Measurements from ENCODE around the gene HIBADH. TPM values are rescaled to one million over a fixed set of nuclear protein-coding genes. Genes with fewer than 3 reads are reported as not detected.

HIBADH gene
- total RNA-seq, 1 experiment from 2014 or later = 23.2 TPM

DNA sequence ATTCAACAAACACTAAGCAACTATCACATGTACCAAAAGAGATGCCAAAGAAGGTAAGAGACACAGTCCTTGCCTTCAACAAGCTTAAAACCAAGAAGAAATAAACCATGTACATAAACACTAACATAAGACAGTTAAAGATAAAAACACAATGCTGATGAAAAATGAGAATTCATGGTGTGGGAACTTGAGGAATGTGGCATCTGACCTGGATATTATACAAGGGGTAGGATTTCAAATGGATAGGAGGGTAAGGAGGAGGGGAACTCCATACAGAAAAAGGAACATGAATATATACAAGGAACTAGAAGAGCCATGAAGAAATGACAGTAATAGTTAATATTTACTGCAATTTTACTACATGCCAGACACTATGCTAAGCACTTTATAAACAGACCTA lies 11.0 kb downstream of the HIBADH start:
- no peaks in the 10 kb centered on the region for H3K9me3 ChIP-seq (ENCODE audit: control insufficient read depth, low read depth, low read length)
- H3K23me2 ChIP-seq (ENCODE audit: insufficient read length, low read depth, low read length, poor library complexity, severe bottlenecking) = no peaks in the 10 kb centered on the region
- H3K9ac ChIP-seq (ENCODE audit: extremely low read depth, insufficient read length, low read length) = no peak overlapping the region
- H2BK12ac ChIP-seq (ENCODE audit: insufficient read length, low read depth, low read length) = no peak overlapping the region
- no peak for TF ChIP-seq CTCF (conservative IDR thresholded peaks at IDR 0.05)
- no peak overlapping the region for H4K8ac ChIP-seq (replicated peaks; ENCODE audit: insufficient read length, low read depth, low read length)
- no peak overlapping the region for H2BK20ac ChIP-seq (ENCODE audit: low read depth, low read length, poor library complexity, severe bottlenecking)
- H3K4me1 ChIP-seq (ENCODE audit: insufficient read depth, low read length) = no peaks in the 10 kb centered on the region
- H3K27me3 ChIP-seq (ENCODE audit: insufficient read depth, low read length) = no peaks in the 10 kb centered on the region
- no peaks in the 10 kb centered on the region for H3K79me2 ChIP-seq (ENCODE audit: insufficient read depth, low read length)
- Mint-ChIP-seq H3K36me3 (ENCODE audit: insufficient read depth in 1 of 3, low read depth in 3 of 3) (peaks cover 2 to 36% (median 6%) of the 10 kb centered on the region in 3 experiments; a peak in 5 of 7 replicates), H3K4me3 (no peak overlapping the region), H3K9me3 (no peaks in the 10 kb centered on the region), H3K27ac (no peak overlapping the region), H3K4me1 (peaks cover 0 to 5% of the 10 kb centered on the region in 2 experiments; a peak in 2 of 4 replicates), H3K27me3 (ENCODE audit: low read depth) (no peaks in the 10 kb centered on the region)
- H3K18ac ChIP-seq (ENCODE audit: insufficient read length, low read depth, low read length) = no peak overlapping the region
- H3K4ac ChIP-seq (ENCODE audit: low read depth, low read length) = no peak overlapping the region
- H3K56ac ChIP-seq (ENCODE audit: insufficient read length, low read depth, low read length) = no peak overlapping the region
- no peak overlapping the region for H3K14ac ChIP-seq (ENCODE audit: insufficient read depth, low read length)
- no peak overlapping the region for H2BK5ac ChIP-seq (ENCODE audit: insufficient read length, low read length)
- no peak overlapping the region for H3K27ac ChIP-seq (ENCODE audit: insufficient read length, low read depth, low read length)
- no peak overlapping the region for H3K23ac ChIP-seq (ENCODE audit: insufficient read length, low read depth, low read length)
- no peak overlapping the region for H2AFZ ChIP-seq (ENCODE audit: low read length)
- H4K20me1 ChIP-seq (ENCODE audit: control insufficient read depth, insufficient read depth, insufficient read length) = no peaks in the 10 kb centered on the region
- no peak overlapping the region for H2AK5ac ChIP-seq (ENCODE audit: insufficient read length, low read length)
- no peak overlapping the region for H3K4me2 ChIP-seq (ENCODE audit: insufficient read depth, insufficient read length, low read length)
- no peak overlapping the region for H4K91ac ChIP-seq (ENCODE audit: insufficient read length, low read depth, low read length)
- no peak for DNase-seq
- no peaks in the 10 kb centered on the region for H3K79me1 ChIP-seq (ENCODE audit: insufficient read depth, low read depth, low read length, poor library complexity, severe bottlenecking)
- no peak overlapping the region for H4K5ac ChIP-seq (ENCODE audit: insufficient read length, low read depth, low read length)
- no peak overlapping the region for H2BK15ac ChIP-seq (ENCODE audit: low read depth, low read length)
- no peak overlapping the region for H3T11ph ChIP-seq (ENCODE audit: low read length)
- no peak overlapping the region for H2BK120ac ChIP-seq (ENCODE audit: low read depth, low read length, poor library complexity, severe bottlenecking)

All from H9 (cell line).